Activated T-helper 2 cell treated with anti-CD3 and anti-CD28 coated beads, Interferon-gamma antibody, Interleukin-2, Interleukin-4, amounts not matched to agents 10 μg/mL and 5 μg/mL and 100 μg/mL, durations not matched to agents 14 hours and 24 hours and 36 hours (primary cell): ENCODE data around the gene CTIF. TPM values are rescaled to one million over a fixed set of nuclear protein-coding genes. Genes with fewer than 3 reads are reported as not detected.

Experiments
- DNase-seq: peaks from one replicate; pipeline ENCODE4 v3.0.0; 2021; ENCODE audit warnings: low spot score
- H3K27ac Mint-ChIP-seq: one replicate; pipeline ENCODE4 v1.8.0; 2021; ENCODE audit warnings: mixed read lengths
- H3K27me3 Mint-ChIP-seq: one replicate; pipeline ENCODE4 v1.8.0; 2021; ENCODE audit warnings: low read depth, mixed read lengths
- H3K36me3 Mint-ChIP-seq: one replicate; pipeline ENCODE4 v1.8.0; 2021; ENCODE audit warnings: low read depth, mixed read lengths
- H3K4me1 Mint-ChIP-seq: one replicate; pipeline ENCODE4 v1.8.0; 2021; ENCODE audit warnings: low read depth, mixed read lengths
- H3K4me3 Mint-ChIP-seq: one replicate; pipeline ENCODE4 v1.8.0; 2021; ENCODE audit warnings: low read depth, mild to moderate bottlenecking, moderate library complexity, mixed read lengths
- H3K9me3 Mint-ChIP-seq: one replicate; pipeline ENCODE4 v1.8.0; 2021; ENCODE audit warnings: mixed read lengths
- intact Hi-C: fragments of 100-400 bp; cut with micrococcal nuclease; formaldehyde crosslinking; loops from one replicate; pipeline ENCODE4 v1.15.1; 2023
- total RNA-seq: library from RNA; stranded (reverse); gene quantifications from 2 replicates; pipeline ENCODE4 v1.2.3, GENCODE V29; 2022

CTIF gene
- total RNA-seq, 1 donor from 2014 or later, result 7.0 TPM

GRCh38 chr18:48547531-48547981, 8.7 kb downstream of the CTIF start:
- Mint-ChIP-seq H3K36me3 (no peaks in the 10 kb centered on the region), H3K27me3 (peaks cover 9% of the 10 kb centered on the region), H3K4me3 (no peak overlapping the region), H3K27ac (no peak overlapping the region), H3K9me3 (no peaks in the 10 kb centered on the region), H3K4me1 (peaks cover 11% of the 10 kb centered on the region)
- intact Hi-C loops, result no loop called here
- no peak for DNase-seq

- no peak overlapping the region for H3K4me3 Mint-ChIP-seq
- no peaks in the 10 kb centered on the region for H3K36me3 Mint-ChIP-seq
- intact Hi-C loops, result no loop called here
- no peak for DNase-seq
- H3K4me1 Mint-ChIP-seq, result peaks cover 5% of the 10 kb centered on the region
- H3K9me3 Mint-ChIP-seq, result no peaks in the 10 kb centered on the region
- H3K27ac Mint-ChIP-seq, result no peak overlapping the region
- H3K27me3 Mint-ChIP-seq, result peaks cover 9% of the 10 kb centered on the region
Observed at GRCh38 chr18:48548011-48548771, 9.4 kb downstream of the CTIF start.

- peaks cover 6% of the 10 kb centered on the region for H3K27me3 Mint-ChIP-seq
- no peak overlapping the region for H3K4me3 Mint-ChIP-seq
- H3K9me3 Mint-ChIP-seq, result no peaks in the 10 kb centered on the region
- DNase-seq, result no peak
- no peaks in the 10 kb centered on the region for H3K4me1 Mint-ChIP-seq
- no peak overlapping the region for H3K27ac Mint-ChIP-seq
- intact Hi-C loops, result no loop called here
- H3K36me3 Mint-ChIP-seq, result no peaks in the 10 kb centered on the region
Observed at GRCh38 chr18:48548921-48549320, 10.1 kb downstream of the CTIF start.

- no peak overlapping the region for H3K4me3 Mint-ChIP-seq
- H3K27ac Mint-ChIP-seq, result no peak overlapping the region
- DNase-seq, result no peak
- H3K9me3 Mint-ChIP-seq, result no peaks in the 10 kb centered on the region
- peaks cover 6% of the 10 kb centered on the region for H3K27me3 Mint-ChIP-seq
- intact Hi-C loops, result no loop called here
- H3K36me3 Mint-ChIP-seq, result no peaks in the 10 kb centered on the region
- no peaks in the 10 kb centered on the region for H3K4me1 Mint-ChIP-seq
Observed at GRCh38 chr18:48550101-48550729, 11.4 kb downstream of the CTIF start.

GRCh38 chr18:48551100-48551499, 12.3 kb downstream of the CTIF start:
- Mint-ChIP-seq H3K4me3 (no peak overlapping the region), H3K36me3 (no peaks in the 10 kb centered on the region), H3K27ac (no peak overlapping the region), H3K9me3 (no peaks in the 10 kb centered on the region), H3K4me1 (no peaks in the 10 kb centered on the region), H3K27me3 (peaks cover 2% of the 10 kb centered on the region)
- intact Hi-C loops, result no loop called here
- DNase-seq, result no peak

GRCh38 chr18:48552130-48552529, 13.3 kb downstream of the CTIF start:
- Mint-ChIP-seq H3K36me3 (no peaks in the 10 kb centered on the region), H3K9me3 (no peaks in the 10 kb centered on the region), H3K27ac (no peak overlapping the region), H3K4me3 (no peak overlapping the region), H3K4me1 (no peaks in the 10 kb centered on the region), H3K27me3 (peaks cover 2% of the 10 kb centered on the region)
- DNase-seq, result no peak
- intact Hi-C loops, result no loop called here

GRCh38 chr18:48553236-48553635, 14.4 kb downstream of the CTIF start:
- Mint-ChIP-seq H3K4me1 (no peaks in the 10 kb centered on the region), H3K9me3 (no peaks in the 10 kb centered on the region), H3K36me3 (no peaks in the 10 kb centered on the region), H3K4me3 (no peak overlapping the region), H3K27ac (no peak overlapping the region), H3K27me3 (peaks cover 2% of the 10 kb centered on the region)
- no peak for DNase-seq
- intact Hi-C loops, result no loop called here

GRCh38 chr18:48554610-48555400, 16.0 kb downstream of the CTIF start:
- Mint-ChIP-seq H3K27ac (no peak overlapping the region), H3K4me3 (no peak overlapping the region)

GRCh38 chr18:48555465-48555995, 16.7 kb downstream of the CTIF start:
- H3K27me3 Mint-ChIP-seq, result no peaks in the 10 kb centered on the region
- H3K27ac Mint-ChIP-seq, result no peak overlapping the region
- H3K36me3 Mint-ChIP-seq, result no peaks in the 10 kb centered on the region
- intact Hi-C loops, result no loop called here
- no peaks in the 10 kb centered on the region for H3K9me3 Mint-ChIP-seq
- DNase-seq, result no peak
- H3K4me3 Mint-ChIP-seq, result no peak overlapping the region
- H3K4me1 Mint-ChIP-seq, result no peaks in the 10 kb centered on the region

More at GRCh38 chr18:48554610-48555400, 16.0 kb downstream of the CTIF start:
- Mint-ChIP-seq H3K27me3 (no peaks in the 10 kb centered on the region), H3K36me3 (no peaks in the 10 kb centered on the region), H3K9me3 (no peaks in the 10 kb centered on the region), H3K4me1 (no peaks in the 10 kb centered on the region)
- DNase-seq, result no peak
- intact Hi-C loops, result no loop called here

GRCh38 chr18:48557640-48558174, 18.9 kb downstream of the CTIF start:
- H3K27me3 Mint-ChIP-seq, result no peaks in the 10 kb centered on the region

GRCh38 chr18:48558248-48558647, 19.4 kb downstream of the CTIF start:
- no peaks in the 10 kb centered on the region for H3K36me3 Mint-ChIP-seq

More at GRCh38 chr18:48557640-48558174, 18.9 kb downstream of the CTIF start:
- Mint-ChIP-seq H3K36me3 (no peaks in the 10 kb centered on the region), H3K4me3 (no peak overlapping the region), H3K9me3 (no peaks in the 10 kb centered on the region), H3K4me1 (no peaks in the 10 kb centered on the region), H3K27ac (no peak overlapping the region)
- intact Hi-C loops, result no loop called here
- DNase-seq, result no peak

GRCh38 chr18:48560491-48560890, 21.7 kb downstream of the CTIF start:
- intact Hi-C loops, result no loop called here
- Mint-ChIP-seq H3K4me3 (no peak overlapping the region), H3K27ac (no peak overlapping the region), H3K9me3 (no peaks in the 10 kb centered on the region), H3K36me3 (no peaks in the 10 kb centered on the region), H3K27me3 (no peaks in the 10 kb centered on the region), H3K4me1 (peaks cover 8% of the 10 kb centered on the region)
- no peak for DNase-seq

More at GRCh38 chr18:48558248-48558647, 19.4 kb downstream of the CTIF start:
- no peak overlapping the region for H3K4me3 Mint-ChIP-seq
- H3K27ac Mint-ChIP-seq, result no peak overlapping the region
- no peaks in the 10 kb centered on the region for H3K27me3 Mint-ChIP-seq
- no peaks in the 10 kb centered on the region for H3K9me3 Mint-ChIP-seq
- H3K4me1 Mint-ChIP-seq, result peaks cover 1% of the 10 kb centered on the region
- no peak for DNase-seq
- intact Hi-C loops, result no loop called here
